ENCODE measurements around the gene NF1.
"Not testable (repeated sequence)": the region's sequence is repeated elsewhere in the genome, so short reads cannot be mapped to it uniquely, and the experiment has no call there.

The NF1 gene

GRCh38 chr17:31251105-31251969 is 156.6 kb downstream of the NF1 start:
- no peak for DNase-seq

GRCh38 chr17:31251970-31252328 is 157.2 kb downstream of the NF1 start:
- no peak for DNase-seq

- DNase-seq = no peak
Measured at GRCh38 chr17:31252741-31253140, 158.0 kb downstream of the NF1 start.

DNA sequence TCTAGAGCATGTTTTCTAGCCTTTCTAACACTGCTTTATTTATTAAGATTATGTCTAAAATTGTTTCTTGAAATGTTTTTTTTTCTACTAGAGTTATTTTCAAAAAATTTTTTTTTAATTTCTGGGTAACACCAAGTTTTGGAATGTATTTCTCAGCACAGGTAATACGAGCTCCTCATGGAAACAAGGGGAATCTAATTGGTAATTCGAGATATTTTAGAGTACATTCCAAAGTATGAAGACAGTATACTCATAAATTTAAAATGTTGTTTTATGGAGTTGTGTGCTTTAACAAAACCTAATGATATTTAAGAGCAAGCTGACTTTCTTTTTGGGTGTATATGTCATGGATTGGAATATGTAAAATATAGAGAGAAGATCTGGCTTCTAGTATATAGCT is 159.9 kb downstream of the NF1 start:
- no peak for DNase-seq

GRCh38 chr17:31256936-31257335 is 162.2 kb downstream of the NF1 start:
- no peak for DNase-seq

DNA sequence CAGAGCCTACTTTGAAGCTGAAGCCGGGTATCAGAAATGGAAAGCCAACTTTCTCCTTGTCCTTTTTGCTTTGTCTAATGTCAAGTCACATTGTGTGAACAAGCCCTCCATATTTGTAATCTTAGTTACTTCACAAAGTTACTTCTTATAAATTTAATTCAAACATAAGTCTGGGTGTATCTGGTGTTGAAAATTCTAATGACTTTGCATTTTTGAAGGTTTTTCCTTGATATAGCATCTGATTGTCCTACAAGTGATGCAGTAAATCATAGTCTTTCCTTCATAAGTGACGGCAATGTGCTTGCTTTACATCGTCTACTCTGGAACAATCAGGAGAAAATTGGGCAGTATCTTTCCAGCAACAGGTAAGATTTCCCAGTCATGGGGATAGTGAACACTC is 165.4 kb downstream of the NF1 start:
- DNase-seq = no peak

DNA sequence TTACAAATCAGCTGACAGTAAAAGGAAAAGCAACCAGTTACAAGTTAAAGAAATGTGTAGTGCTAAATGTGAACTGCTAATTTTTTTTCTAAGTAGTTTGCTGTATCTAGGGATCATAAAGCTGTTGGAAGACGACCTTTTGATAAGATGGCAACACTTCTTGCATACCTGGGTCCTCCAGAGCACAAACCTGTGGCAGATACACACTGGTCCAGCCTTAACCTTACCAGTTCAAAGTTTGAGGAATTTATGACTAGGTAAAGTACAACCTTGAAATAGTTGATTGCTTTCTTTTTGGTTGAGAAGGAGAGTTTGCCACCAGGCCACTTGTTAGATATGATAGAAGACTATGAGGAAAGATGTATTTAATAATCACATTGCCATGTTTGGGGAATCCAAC is 166.8 kb downstream of the NF1 start:
- DNase-seq = no peak

DNA sequence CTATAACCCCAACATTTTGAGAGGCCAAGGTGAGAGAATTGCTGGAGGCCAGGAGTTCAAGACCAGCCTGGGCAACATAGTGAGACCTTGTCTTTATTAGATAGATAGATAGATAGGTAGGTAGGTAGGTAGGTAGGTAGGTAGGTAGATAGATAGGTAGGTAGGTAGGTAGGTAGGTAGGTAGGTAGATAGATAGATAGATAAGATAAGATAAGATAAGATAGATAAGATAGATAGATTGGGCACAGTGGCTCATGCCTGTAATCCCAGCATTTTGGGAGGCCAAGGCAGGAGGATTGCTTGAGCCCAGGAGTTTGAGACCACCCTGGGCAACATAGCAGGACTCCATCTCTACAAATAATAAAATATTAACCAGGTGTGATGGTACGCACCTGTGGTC is 168.1 kb downstream of the NF1 start:
- not testable (repeated sequence) for DNase-seq

- DNase-seq = no peak
Measured at GRCh38 chr17:31266042-31266441, 171.3 kb downstream of the NF1 start.

GRCh38 chr17:31269036-31269577 is 174.3 kb downstream of the NF1 start:
- no peak for DNase-seq

GRCh38 chr17:31269578-31269983 is 174.8 kb downstream of the NF1 start:
- DNase-seq = peak in 1 of 58 donors; percentile 7

GRCh38 chr17:31272236-31272635 is 177.5 kb downstream of the NF1 start:
- no peak for DNase-seq

- no peak for DNase-seq
Measured at GRCh38 chr17:31272803-31273202, 178.0 kb downstream of the NF1 start.

DNA sequence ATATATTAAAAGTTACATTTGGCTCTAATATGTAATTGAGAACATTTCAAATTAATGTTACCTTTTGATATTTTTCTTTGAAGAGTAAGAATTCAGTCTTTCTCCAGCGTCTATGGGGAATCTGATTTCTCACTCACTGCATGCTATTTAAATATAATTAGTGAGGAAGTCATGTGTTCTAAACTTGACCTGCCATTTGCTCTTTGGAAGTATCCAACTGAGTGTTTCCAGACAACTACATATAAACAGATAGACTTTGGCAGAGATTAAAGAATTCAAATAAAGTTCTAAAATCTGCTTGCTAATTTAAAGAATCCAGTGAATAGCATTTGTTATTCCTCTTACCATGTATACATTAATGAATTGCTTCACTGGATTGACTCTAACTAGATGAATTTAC is 178.7 kb downstream of the NF1 start:
- DNase-seq = no peak

DNA sequence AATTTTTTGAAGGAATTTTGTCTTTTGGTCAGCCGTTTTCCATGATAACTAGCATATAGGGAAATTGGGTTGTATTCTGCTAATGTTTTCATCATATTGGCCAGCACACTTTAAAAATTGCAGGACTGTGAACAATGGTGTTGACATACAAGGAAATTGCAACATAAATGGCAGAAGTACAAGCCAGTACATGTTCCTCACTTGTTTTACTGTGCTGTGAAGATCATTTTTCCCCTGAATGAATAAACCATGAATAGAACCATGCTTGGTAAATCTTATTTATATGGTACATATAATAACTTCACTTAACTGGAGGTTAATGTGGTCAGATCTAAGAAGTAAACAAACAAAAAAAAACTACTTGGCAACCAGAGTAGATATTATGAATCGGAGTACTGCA is 179.5 kb downstream of the NF1 start:
- no peak for DNase-seq

- DNase-seq = no peak
Measured at GRCh38 chr17:31275116-31275515, 180.3 kb downstream of the NF1 start.

DNA sequence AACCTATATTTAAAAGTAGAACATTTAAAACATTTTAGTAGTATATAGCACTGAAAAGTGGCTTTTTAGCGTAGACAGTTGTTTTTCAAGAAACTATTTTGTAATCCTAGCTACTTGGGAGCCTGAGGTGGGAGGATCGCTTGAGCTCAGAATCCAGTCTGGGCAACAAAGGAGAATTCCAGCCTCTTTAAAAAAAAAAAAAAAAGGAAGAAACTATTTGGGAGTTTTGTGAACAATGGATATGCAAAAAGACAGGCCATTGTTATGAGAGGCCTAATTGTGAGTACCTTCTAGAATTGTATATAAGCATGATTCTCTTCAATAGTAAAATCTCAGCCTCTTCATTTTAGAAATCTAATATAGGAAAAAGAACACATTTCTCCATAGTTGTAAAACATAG is 184.6 kb downstream of the NF1 start:
- no peak for DNase-seq

DNA sequence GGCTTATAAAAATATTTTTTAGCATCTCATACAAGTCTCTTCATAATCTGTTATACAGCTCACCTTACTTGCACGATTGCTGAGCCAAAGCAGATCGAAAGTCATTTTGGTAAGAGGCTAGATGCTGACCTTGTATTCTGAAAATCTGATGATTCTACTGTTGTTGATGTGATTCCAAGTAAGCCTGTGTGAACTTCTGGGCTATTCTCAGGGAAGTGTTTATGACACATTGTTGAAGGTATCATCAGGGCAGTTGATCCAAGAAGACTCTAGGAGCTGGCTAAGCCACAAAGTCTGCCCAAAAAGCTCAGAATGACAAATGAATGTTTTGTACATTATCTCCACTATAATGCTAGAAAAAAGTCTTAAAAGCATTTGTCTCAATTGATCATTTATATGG is 186.3 kb downstream of the NF1 start:
- no peak for DNase-seq

GRCh38 chr17:31283841-31284240 is 189.1 kb downstream of the NF1 start:
- no peak for DNase-seq

- DNase-seq = no peak
Measured at GRCh38 chr17:31286587-31286986, 191.8 kb downstream of the NF1 start.

DNA sequence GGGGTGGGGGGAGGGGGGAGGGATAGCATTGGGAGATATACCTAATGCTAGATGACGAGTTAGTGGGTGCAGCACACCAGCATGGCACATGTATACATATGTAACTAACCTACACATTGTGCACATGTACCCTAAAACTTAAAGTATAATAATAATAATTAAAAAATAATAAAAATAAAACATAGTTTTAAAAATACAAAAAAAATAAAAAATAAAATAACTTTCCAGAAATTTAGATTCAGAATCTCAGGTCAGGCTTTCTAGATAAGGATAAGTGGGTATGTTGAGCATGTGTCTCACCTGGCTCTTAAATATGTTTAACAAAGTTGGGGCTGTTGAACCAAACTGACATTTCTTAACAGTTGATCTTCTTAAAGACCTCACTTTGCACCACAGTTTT is 193.2 kb downstream of the NF1 start:
- not testable (repeated sequence) for DNase-seq

DNA sequence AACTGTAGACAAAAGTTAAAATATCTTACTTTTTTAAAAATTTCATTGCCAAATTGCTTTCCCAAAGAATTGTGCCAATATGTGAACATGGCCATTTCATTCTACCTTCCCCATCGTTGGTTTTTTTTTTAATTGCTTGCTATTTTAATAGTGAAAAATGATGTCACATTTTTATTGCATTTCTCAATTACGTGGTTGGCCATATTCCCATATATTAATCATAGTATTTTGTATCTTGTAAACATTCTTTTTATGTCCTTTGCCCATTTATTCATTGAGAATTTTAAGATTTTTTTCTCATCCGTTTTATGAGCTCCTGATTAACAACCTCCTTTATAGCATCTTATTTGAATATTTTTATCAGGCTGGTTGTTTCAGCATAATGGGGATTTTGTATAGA is 195.0 kb downstream of the NF1 start:
- no peak for DNase-seq

DNA sequence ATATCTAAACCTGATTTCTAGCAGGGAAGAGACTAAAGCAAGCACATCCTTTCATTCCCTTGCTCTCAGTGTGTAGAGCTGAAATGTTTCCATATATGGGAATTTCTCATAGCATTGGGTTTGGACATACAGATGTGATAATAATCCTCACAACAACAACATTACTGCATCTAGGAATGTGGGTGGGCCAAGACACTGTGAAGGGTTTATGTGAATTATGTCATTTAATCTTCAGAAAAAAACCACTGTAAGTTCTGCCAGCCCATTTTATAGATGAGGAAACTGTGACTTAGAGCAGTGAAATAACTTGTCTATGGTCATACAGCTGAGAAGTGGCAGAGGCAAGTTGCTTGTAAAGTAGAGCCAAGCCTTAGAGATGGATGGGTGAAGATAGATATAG is 197.0 kb downstream of the NF1 start:
- no peak for DNase-seq

All from anterior cingulate cortex (tissue), 58 donors.